NCI-H345 (cell line): ENCODE measurements around the gene DACH1.
"Not testable (repeated sequence)": the region's sequence is repeated elsewhere in the genome, so short reads cannot be mapped to it uniquely, and the experiment has no call there.

Experiments used
- DNase-seq: peaks from one replicate; lab custom pipeline; 2025; lab: John Stamatoyannopoulos, UW

The DACH1 gene

DNA sequence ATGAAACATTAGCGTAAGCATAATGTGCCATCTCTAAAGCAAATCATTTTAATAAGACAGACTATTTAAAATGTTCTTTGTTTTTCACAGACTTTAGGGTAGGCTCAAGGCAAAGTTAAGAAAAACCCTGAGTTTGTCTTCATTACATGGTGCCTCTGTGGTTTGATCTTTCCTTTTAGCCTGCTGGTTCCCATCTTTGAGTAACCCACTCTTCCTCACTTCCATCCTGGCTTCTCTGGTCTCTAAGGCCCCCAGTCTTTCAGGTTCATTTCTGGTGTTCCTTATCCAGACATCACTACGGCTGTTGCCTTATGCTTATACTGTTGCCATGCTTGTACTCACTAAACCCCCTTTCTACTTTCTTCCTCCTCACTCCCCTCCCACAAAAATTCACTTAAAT is 38.4 kb downstream of the DACH1 start:
- no peak for DNase-seq

GRCh38 chr13:71828117-71828516 is 38.9 kb downstream of the DACH1 start:
- DNase-seq = no peak

GRCh38 chr13:71827241-71827640 is 39.8 kb downstream of the DACH1 start:
- no peak for DNase-seq

DNA sequence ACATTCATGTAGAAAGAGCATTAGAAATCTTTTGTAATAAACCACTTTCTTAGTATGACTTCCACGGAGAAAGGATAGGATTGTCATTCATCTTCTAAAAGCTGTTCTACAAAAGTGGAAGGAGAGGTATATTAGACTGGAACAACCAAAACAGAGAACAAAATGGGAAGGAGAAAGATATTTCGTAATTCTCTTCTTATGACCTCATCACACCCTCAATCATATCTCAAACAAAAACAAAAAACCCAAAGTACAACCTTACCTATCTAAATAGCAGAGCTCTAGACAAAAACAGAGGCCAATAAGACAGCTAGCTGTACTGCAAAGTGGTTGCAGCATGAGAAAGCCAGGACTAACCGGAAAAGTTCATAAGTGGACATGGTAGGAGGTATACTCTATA is 46.3 kb downstream of the DACH1 start:
- DNase-seq = no peak

DNA sequence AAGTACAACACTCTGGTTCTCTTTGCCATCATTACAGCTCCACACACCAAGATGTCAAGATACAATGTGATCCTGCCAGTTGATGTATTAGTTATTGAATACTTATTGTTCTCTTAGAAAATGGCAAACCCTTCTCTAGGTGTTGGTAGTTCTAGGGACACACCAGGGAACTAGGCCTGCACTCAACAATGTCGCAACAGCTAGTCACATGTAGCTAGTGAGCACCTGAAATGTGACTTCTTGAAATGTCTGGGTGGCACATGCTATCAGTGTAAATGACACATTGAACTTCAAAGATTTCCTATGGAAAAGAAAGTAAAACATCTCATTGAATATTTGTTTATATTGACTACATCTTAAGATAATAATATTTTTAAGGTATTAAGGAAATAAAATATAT is 49.7 kb downstream of the DACH1 start:
- DNase-seq = no peak

- no peak for DNase-seq
Measured at GRCh38 chr13:71814806-71815360, 52.1 kb downstream of the DACH1 start.

DNA sequence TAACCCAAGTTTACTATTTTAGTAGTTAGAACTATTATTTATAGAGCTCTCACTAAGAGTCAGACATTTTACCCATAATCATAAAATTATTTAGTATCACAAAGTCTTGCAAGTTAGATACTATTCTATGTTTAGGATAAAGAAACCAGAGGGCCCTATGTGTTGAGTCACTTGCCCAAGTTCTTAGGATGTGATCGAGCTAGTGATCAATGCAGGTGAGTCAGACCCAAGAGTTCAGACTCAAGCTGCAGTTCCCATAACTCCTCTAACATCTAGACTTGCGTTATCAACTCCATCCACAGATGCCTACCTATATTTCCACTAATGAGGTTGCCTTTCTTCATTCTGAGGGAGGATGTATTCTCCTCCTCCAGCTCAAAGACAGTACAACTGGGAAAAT is 53.8 kb downstream of the DACH1 start:
- no peak for DNase-seq

- no peak for DNase-seq
Measured at GRCh38 chr13:71811344-71811743, 55.7 kb downstream of the DACH1 start.

DNA sequence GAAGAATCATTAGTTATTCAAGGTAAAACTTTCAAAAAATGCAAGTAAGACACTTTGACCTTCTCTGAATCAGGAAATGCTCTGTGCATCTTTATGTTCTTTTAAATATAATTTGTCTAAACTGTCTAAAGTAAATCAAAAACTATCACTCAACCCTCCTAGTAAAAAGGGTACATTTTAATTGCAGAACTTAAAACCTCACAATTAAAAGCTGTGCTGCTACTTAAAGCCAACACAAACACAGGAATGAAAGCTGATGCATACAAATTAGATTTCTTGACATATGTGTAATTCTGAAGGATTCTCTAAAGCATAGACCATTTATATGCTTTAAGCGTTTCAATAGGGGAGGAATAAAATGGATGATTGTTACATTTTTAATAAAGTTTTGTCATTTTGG is 58.3 kb downstream of the DACH1 start:
- DNase-seq = no peak

DNA sequence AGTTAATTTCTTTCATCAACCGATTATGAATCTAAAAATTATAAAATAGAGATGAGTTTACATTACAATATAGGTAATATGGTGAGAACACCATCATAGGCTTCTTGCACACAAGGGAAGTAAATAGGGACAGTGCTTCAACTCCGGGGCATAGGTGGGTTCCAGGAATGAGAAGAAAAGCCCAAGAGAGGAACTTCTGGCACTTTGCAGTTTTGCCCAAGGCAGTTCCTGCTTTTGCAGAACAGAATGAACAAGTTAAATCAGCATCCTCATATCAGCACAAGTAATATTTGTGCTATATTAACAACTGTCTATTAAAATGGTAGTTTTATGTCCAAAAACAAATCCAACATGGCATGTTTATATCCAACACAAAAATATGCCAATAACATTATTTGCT is 60.1 kb downstream of the DACH1 start:
- DNase-seq = no peak

DNA sequence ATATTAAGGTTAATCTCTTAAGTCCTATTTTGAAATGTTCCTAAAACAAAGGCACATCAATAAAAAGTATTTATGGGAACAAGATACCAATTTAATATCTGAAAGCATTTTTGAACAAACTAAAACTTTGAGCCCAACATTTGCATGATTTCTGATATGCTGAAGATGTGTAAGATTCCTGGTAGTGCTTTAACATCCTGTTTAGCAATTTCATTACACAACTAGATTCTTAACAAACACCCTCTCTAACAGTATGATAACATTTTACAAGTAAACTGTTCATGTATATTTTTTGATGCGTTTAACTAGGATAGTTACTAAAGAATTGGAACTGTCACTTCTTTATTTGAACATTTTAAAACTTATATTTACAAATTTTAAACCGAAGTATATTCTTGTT is 63.9 kb downstream of the DACH1 start:
- DNase-seq = no peak

- no peak for DNase-seq
Measured at GRCh38 chr13:71801781-71802180, 65.2 kb downstream of the DACH1 start.

DNA sequence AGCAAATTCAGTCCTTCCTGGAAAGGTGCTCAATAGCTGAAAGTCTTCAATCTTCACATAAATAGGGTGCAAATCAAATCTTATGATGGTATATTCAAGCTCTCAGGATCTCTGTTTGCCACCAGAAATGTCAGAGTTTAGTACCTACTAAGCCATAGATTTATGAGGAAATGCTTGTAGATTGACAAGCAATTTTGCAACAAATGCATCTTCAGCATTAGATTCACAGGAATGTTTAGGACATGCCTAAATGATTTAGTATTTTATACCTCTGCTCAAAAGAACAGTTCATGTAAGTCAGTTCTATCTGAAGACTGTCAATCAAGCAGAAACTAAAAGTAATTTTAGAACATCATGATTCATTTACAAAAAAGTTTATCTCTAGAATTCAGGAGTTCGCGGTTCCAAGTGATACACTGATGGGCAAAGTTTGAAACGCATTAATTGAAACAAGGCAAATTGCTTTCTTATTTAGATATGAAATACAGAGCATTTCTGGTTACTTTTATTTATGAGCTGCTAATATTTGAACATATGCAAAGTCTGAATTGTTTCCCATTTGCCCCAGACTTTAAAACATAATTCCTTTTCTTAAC is 65.7 kb downstream of the DACH1 start:
- no peak for DNase-seq

GRCh38 chr13:71799324-71799723 is 67.7 kb downstream of the DACH1 start:
- no peak for DNase-seq

DNA sequence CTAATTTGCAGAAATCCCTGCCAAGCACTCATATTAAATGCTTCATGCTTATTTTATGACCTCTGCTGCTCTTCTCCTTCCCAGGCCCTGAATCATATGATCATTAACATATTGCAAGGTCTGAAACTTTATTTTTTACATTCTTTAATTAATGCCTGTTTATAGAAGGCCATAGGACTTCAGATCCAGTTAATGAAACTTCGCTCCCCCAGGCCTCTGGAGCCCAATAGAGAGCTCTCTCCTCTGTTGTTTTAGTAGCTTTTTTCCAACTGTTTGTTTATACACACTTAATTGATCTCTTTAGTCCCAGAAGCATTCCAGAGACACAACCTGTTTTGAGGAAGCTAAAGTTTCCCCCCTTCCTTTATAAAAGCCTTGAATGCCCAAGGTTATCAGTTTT is 68.3 kb downstream of the DACH1 start:
- no peak for DNase-seq

DNA sequence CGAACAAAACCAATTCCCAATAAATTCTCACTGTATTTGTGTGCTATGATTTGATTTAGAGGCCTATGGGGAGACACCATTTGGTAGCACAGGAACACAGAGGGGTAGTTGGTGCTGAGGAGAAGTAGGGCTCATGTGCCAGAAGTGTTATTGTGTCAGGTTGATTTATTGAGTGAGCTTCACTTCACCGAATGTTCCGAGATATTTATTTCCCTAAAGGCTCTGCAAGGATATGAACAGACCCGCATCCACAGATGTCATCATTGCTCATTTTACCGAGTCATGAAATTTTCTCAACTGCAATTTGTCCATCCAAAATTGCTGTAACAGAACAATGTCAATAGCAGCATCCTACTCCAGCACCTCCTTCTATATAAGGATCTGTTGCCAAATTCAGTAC is 69.5 kb downstream of the DACH1 start:
- no peak for DNase-seq

- DNase-seq = no peak
Measured at GRCh38 chr13:71789693-71790329, 77.2 kb downstream of the DACH1 start.

DNA sequence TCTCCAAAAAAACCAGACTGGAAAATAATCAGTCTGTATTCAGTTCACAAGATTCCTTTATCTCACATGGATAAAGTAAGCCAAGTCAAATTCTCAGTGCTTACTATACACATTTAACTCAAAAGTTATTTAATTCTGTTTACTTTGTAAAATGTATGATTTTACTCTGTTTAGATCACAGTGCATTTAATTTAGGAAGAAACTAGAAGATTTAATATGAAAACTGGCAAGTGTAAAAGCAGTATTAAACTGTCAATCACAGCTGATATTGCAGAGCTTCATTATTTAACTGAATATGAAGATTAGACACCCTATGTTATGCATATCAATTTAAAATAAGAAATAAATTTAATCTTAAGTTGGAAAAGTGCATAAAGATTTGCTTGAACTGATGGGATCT is 78.0 kb downstream of the DACH1 start:
- no peak for DNase-seq

- no peak for DNase-seq
Measured at GRCh38 chr13:71787414-71787813, 79.6 kb downstream of the DACH1 start.

- DNase-seq = no peak
Measured at GRCh38 chr13:71786875-71787274, 80.1 kb downstream of the DACH1 start.

- DNase-seq = no peak
Measured at GRCh38 chr13:71785361-71785760, 81.6 kb downstream of the DACH1 start.

GRCh38 chr13:71780546-71780945 is 86.5 kb downstream of the DACH1 start:
- no peak for DNase-seq

GRCh38 chr13:71778998-71779397 is 88.0 kb downstream of the DACH1 start:
- DNase-seq = not testable (repeated sequence)

DNA sequence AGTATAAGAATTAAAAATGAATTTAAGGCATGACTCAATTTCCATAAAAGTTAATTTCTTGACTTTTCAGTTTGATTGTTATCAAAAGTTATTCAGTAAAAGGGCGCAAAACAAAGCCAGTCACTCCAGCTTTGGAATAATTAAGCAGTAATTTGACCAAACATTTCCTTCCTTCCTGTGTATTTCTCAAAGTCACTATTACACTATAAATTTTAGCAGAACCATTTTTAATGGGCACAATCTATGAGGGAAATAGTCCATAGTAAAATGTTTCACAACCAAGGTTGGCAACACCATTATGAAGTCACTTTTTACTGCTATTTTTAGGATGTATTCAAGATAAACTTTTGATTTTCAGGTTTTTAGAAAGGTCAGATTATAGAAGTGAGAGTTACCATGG is 91.0 kb downstream of the DACH1 start:
- DNase-seq = no peak
